Body of pancreas (tissue), 4 donors: ENCODE data around the gene SMOC2.

Experiments
- POLR2A ChIP-seq, 3 donors: fragments of 450-650 bp; IDR thresholded peaks; one replicate each; pipeline ENCODE4 v1.6.1; 2016; ENCODE audit warnings: antibody characterized with exemption in 3 of 3, mild to moderate bottlenecking in 2 of 3
- TF ChIP-seq, protein P1 (sequence below), 7 experiments: fragments of 450-650 bp in 4 of 7; fragments of 200-600 bp in 3 of 7; sonication (generic) in 3 of 7; IDR thresholded peaks; one replicate each; pipeline ENCODE4 v1.5.1; 2016 to 2019; ENCODE audit warnings: antibody characterized with exemption in 7 of 7

DNA sequence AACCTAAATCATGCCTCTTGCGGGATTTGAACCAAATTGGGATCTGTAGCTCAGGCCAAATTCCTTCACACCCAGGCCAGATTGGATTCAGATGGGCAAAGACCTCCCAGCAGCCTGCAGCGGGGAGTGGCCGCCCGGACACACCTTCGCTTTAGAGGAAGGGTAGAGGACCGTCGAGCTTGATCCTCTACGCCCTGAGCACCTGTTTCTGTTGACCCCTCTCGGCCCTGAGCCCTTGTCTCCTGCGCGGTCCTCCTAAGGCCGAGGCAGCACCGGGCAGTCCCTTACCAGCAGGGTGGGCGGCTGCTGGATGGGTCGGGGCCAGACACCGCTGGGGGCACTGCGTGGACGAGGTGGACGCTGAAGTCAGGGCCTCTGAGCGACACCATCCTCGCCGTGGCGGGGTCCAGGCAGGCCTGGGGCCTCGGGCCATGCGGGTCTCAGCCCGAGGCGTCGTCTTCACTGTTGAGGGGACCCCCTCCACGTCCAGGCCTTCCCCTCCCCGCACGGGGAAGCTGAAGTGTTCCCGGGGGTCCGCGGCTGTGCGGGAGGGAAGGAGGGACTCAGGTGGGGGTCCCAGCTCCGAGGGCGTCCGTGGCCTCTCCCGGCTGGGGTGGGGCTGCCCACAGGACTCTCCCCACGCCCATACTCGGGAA, 114.8 kb downstream of the SMOC2 start:
- TF ChIP-seq, protein P1, sequence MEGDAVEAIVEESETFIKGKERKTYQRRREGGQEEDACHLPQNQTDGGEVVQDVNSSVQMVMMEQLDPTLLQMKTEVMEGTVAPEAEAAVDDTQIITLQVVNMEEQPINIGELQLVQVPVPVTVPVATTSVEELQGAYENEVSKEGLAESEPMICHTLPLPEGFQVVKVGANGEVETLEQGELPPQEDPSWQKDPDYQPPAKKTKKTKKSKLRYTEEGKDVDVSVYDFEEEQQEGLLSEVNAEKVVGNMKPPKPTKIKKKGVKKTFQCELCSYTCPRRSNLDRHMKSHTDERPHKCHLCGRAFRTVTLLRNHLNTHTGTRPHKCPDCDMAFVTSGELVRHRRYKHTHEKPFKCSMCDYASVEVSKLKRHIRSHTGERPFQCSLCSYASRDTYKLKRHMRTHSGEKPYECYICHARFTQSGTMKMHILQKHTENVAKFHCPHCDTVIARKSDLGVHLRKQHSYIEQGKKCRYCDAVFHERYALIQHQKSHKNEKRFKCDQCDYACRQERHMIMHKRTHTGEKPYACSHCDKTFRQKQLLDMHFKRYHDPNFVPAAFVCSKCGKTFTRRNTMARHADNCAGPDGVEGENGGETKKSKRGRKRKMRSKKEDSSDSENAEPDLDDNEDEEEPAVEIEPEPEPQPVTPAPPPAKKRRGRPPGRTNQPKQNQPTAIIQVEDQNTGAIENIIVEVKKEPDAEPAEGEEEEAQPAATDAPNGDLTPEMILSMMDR (IDR thresholded peaks at IDR 0.05): no peak
- TF ChIP-seq POLR2A (IDR thresholded peaks at IDR 0.05): no peak
